HepG2 (cell line): ENCODE results near the gene KIAA1328. TPM values are rescaled to one million over a fixed set of nuclear protein-coding genes. Genes with fewer than 3 reads are reported as not detected.

Experiments
- CEBPG ChIP-seq: IDR thresholded peaks from 2 replicates; pipeline ENCODE4 v1.6.1; 2016
- FOSL2 ChIP-seq: sonication (generic); formaldehyde crosslinking; IDR thresholded peaks from 2 replicates; pipeline ENCODE4 v1.4.0; 2020; ENCODE audit warnings: missing genetic modification reagents
- GZF1 ChIP-seq: sonication (generic); formaldehyde crosslinking; IDR thresholded peaks from 2 replicates; pipeline ENCODE4 v1.5.1; 2020; ENCODE audit warnings: mild to moderate bottlenecking, missing genetic modification reagents
- MAZ ChIP-seq, 2 experiments: sonication (generic) in 1 of 2; formaldehyde crosslinking in 1 of 2; IDR thresholded peaks; 2 replicates each; pipeline versions ENCODE4 v1.5.0 to v1.6.1; 2012 to 2020; ENCODE audit warnings: low read depth in 2 of 2, mild to moderate bottlenecking in 2 of 2, borderline replicate concordance in 1 of 2, improper control_type of control experiment in 1 of 2, low read length in 1 of 2, missing genetic modification reagents in 1 of 2, moderate library complexity in 1 of 2
- RAD21 ChIP-seq: fragments of 450-650 bp; formaldehyde crosslinking; IDR thresholded peaks from 2 replicates; pipeline ENCODE4 v1.5.0; 2020; ENCODE audit warnings: mild to moderate bottlenecking
- SMAD1 ChIP-seq: sonication (generic); formaldehyde crosslinking; IDR thresholded peaks from 2 replicates; pipeline ENCODE4 v1.4.0; 2020; ENCODE audit warnings: missing genetic modification reagents, low read depth, mild to moderate bottlenecking, borderline replicate concordance
- SOX13 ChIP-seq, 3 experiments: fragments of 450-650 bp in 1 of 3; sonication (generic) in 1 of 3; formaldehyde crosslinking in 1 of 3; IDR thresholded peaks in 2 of 3; conservative IDR thresholded peaks in 1 of 3; 2 replicates each; pipeline versions ENCODE4 v1.5.0 to v1.6.1; 2016 to 2020; ENCODE audit warnings: antibody characterized with exemption in 1 of 3, mild to moderate bottlenecking in 1 of 3, missing compliant biosample characterization in 1 of 3, missing genetic modification reagents in 1 of 3, moderate library complexity in 1 of 3
- XBP1 ChIP-seq: sonication (generic); formaldehyde crosslinking; IDR thresholded peaks from 2 replicates; pipeline ENCODE4 v1.5.0; 2020; ENCODE audit warnings: missing genetic modification reagents
- ZBTB7A ChIP-seq: sonication (generic); formaldehyde crosslinking; IDR thresholded peaks from 2 replicates; pipeline ENCODE4 v1.8.0; 2022; ENCODE audit warnings: mild to moderate bottlenecking, missing genetic modification reagents
- ZBTB7B ChIP-seq: sonication (generic); formaldehyde crosslinking; IDR thresholded peaks from 2 replicates; pipeline ENCODE4 v1.4.0; 2020; ENCODE audit warnings: missing genetic modification reagents
- ZNF121 ChIP-seq: sonication (generic); formaldehyde crosslinking; IDR thresholded peaks from 2 replicates; pipeline ENCODE4 v1.5.0; 2020; ENCODE audit warnings: mild to moderate bottlenecking, missing genetic modification reagents
- ZNF274 ChIP-seq: sonication (generic); formaldehyde crosslinking; IDR thresholded peaks from 2 replicates; pipeline ENCODE4 v1.5.1; 2020; ENCODE audit warnings: mild to moderate bottlenecking, missing genetic modification reagents
- ZNF326 ChIP-seq: sonication (generic); formaldehyde crosslinking; IDR thresholded peaks from 2 replicates; pipeline ENCODE4 v1.4.0; 2020; ENCODE audit warnings: missing genetic modification reagents, borderline replicate concordance
- ZNF484 ChIP-seq: sonication (generic); formaldehyde crosslinking; IDR thresholded peaks from 2 replicates; pipeline ENCODE4 v1.5.1; 2020; ENCODE audit warnings: mild to moderate bottlenecking, low read depth, missing genetic modification reagents, borderline replicate concordance
- ZNF7 ChIP-seq: IDR thresholded peaks from 2 replicates; pipeline ENCODE4 v1.6.1; 2016; ENCODE audit warnings: missing biosample characterization, missing genetic modification reagents
- polyA plus RNA-seq, 8 experiments: library from polyadenylated mRNA; depleted of rRNA in 3 of 8; stranded (reverse) in 7 of 8; unstranded in 1 of 8; fragments of >200 nt; fragmentation: Illumina TruSeq in 4 of 8; extraction: Trizol in 4 of 8; gene quantifications; 2 replicates each; pipeline versions ENCODE4 v1.2.1 to v1.2.3, GENCODE V29; 2011 to 2016; ENCODE audit warnings: low read depth in 4 of 8, missing spikeins in 1 of 8, mixed read lengths in 1 of 8; ENCODE audit not compliant: insufficient read depth in 1 of 8
- total RNA-seq, 5 experiments: library from RNA; depleted of rRNA; stranded (reverse); fragments of >200 nt; fragmentation: Illumina TruSeq; extraction: Trizol; gene quantifications; 2 replicates each; pipeline ENCODE4 v1.2.3, GENCODE V29; 2016; ENCODE audit warnings: low read depth in 1 of 5
- TF ChIP-seq, protein P1 (sequence below): sonication (generic); formaldehyde crosslinking; IDR thresholded peaks from 2 replicates; pipeline ENCODE4 v1.8.0; 2022; ENCODE audit warnings: missing genetic modification reagents, mild to moderate bottlenecking, moderate library complexity, borderline replicate concordance
- TF ChIP-seq, protein P2 (sequence below): sonication (generic); formaldehyde crosslinking; IDR thresholded peaks from 2 replicates; pipeline ENCODE4 v1.4.0; 2020; ENCODE audit warnings: missing genetic modification reagents
- TF ChIP-seq, protein P3 (sequence below): sonication (generic); formaldehyde crosslinking; IDR thresholded peaks from 2 replicates; pipeline ENCODE4 v1.5.0; 2020; ENCODE audit warnings: mild to moderate bottlenecking, missing genetic modification reagents

The KIAA1328 gene
- total and polyA plus RNA-seq, 2 of the 13 experiments (the other 11 are each of a cell fraction or from before 2014, with no cell fraction given): 4.1 to 6.0 TPM

DNA sequence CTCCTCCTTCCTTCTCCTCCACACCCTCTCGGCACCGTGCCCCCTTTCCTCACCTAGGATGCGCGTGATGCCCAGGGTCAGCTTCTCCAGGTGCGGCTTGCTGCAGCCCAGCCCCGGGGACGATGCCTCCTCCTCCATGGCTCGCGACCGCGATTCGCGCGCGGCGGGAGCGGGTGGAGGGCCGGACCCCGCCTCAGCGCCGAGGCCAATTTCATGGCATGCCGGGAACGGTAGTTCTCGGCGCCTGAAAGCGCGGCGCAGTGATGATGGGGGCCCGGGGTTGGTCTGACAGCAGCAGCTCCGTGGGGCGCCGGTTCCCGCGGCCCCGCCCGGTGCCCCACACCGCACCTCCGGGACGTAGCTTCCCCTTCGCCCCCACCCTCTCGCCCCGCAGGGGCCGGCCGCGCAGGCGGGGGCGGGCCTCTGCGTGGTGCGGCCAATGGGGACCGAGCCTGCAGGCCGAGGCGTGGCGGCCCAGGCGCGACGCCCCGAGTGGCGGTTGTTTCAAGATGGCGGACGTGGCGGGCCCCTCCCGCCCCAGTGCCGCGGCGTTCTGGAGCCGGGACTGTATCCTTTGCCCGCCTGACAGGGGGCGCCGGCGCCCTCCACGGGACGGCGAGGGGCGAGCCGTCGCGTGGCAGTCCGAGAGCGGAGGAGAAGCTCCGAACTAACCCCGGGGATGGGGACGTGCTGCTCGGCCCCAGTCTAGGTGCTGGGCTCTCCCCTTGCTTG lies at the start of gene KIAA1328, which contains the start of gene TPGS2 (continued):
- TF ChIP-seq, protein P1, sequence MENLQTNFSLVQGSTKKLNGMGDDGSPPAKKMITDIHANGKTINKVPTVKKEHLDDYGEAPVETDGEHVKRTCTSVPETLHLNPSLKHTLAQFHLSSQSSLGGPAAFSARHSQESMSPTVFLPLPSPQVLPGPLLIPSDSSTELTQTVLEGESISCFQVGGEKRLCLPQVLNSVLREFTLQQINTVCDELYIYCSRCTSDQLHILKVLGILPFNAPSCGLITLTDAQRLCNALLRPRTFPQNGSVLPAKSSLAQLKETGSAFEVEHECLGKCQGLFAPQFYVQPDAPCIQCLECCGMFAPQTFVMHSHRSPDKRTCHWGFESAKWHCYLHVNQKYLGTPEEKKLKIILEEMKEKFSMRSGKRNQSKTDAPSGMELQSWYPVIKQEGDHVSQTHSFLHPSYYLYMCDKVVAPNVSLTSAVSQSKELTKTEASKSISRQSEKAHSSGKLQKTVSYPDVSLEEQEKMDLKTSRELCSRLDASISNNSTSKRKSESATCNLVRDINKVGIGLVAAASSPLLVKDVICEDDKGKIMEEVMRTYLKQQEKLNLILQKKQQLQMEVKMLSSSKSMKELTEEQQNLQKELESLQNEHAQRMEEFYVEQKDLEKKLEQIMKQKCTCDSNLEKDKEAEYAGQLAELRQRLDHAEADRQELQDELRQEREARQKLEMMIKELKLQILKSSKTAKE (CRISPR knock-in tag): peak; percentile 64; the same call in 1 of the 2 replicates
- TF ChIP-seq, protein P2, sequence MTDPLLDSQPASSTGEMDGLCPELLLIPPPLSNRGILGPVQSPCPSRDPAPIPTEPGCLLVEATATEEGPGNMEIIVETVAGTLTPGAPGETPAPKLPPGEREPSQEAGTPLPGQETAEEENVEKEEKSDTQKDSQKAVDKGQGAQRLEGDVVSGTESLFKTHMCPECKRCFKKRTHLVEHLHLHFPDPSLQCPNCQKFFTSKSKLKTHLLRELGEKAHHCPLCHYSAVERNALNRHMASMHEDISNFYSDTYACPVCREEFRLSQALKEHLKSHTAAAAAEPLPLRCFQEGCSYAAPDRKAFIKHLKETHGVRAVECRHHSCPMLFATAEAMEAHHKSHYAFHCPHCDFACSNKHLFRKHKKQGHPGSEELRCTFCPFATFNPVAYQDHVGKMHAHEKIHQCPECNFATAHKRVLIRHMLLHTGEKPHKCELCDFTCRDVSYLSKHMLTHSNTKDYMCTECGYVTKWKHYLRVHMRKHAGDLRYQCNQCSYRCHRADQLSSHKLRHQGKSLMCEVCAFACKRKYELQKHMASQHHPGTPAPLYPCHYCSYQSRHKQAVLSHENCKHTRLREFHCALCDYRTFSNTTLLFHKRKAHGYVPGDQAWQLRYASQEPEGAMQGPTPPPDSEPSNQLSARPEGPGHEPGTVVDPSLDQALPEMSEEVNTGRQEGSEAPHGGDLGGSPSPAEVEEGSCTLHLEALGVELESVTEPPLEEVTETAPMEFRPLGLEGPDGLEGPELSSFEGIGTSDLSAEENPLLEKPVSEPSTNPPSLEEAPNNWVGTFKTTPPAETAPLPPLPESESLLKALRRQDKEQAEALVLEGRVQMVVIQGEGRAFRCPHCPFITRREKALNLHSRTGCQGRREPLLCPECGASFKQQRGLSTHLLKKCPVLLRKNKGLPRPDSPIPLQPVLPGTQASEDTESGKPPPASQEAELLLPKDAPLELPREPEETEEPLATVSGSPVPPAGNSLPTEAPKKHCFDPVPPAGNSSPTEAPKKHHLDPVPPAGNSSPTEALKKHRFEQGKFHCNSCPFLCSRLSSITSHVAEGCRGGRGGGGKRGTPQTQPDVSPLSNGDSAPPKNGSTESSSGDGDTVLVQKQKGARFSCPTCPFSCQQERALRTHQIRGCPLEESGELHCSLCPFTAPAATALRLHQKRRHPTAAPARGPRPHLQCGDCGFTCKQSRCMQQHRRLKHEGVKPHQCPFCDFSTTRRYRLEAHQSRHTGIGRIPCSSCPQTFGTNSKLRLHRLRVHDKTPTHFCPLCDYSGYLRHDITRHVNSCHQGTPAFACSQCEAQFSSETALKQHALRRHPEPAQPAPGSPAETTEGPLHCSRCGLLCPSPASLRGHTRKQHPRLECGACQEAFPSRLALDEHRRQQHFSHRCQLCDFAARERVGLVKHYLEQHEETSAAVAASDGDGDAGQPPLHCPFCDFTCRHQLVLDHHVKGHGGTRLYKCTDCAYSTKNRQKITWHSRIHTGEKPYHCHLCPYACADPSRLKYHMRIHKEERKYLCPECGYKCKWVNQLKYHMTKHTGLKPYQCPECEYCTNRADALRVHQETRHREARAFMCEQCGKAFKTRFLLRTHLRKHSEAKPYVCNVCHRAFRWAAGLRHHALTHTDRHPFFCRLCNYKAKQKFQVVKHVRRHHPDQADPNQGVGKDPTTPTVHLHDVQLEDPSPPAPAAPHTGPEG (CRISPR knock-in tag): no peak; the same call in 1 of the 2 replicates
- TF ChIP-seq ZBTB7A (CRISPR knock-in tag) (no peak), ZNF7 (CRISPR knock-in tag) (no peak), ZNF484 (CRISPR knock-in tag) (no peak), ZNF326 (no peak), ZBTB7B (CRISPR knock-in tag) (peak; percentile 72; the same call in 1 of the 2 replicates), ZNF274 (CRISPR knock-in tag) (peak; percentile 43; the same call in 1 of the 2 replicates), MAZ (IDR thresholded peaks at IDR 0.05; ENCODE audit: borderline replicate concordance, low read depth, low read length) (peak; percentile 86), MAZ (CRISPR knock-in tag; IDR thresholded peaks at IDR 0.05; ENCODE audit: low read depth) (peak; percentile 65), SMAD1 (CRISPR knock-in tag) (peak; percentile 56; the same call in 1 of the 2 replicates), ZNF121 (CRISPR knock-in tag) (peak; percentile 71), GZF1 (CRISPR knock-in tag) (peak; percentile 82), XBP1 (CRISPR knock-in tag) (no peak), CEBPG (CRISPR knock-in tag) (no peak), FOSL2 (CRISPR knock-in tag) (no peak), SOX13 (IDR thresholded peaks at IDR 0.05) (no peak), SOX13 (CRISPR knock-in tag; conservative IDR thresholded peaks at IDR 0.05 in 1 of 2, IDR thresholded peaks at IDR 0.05 in 1 of 2) (0 out of 4 replicates have a peak, but pooled peaks of 1 of the 2 experiments have one; percentile 20), RAD21 (CRISPR knock-in tag) (peak; percentile 7; the same call in 1 of the 2 replicates)
- TF ChIP-seq, protein P3, sequence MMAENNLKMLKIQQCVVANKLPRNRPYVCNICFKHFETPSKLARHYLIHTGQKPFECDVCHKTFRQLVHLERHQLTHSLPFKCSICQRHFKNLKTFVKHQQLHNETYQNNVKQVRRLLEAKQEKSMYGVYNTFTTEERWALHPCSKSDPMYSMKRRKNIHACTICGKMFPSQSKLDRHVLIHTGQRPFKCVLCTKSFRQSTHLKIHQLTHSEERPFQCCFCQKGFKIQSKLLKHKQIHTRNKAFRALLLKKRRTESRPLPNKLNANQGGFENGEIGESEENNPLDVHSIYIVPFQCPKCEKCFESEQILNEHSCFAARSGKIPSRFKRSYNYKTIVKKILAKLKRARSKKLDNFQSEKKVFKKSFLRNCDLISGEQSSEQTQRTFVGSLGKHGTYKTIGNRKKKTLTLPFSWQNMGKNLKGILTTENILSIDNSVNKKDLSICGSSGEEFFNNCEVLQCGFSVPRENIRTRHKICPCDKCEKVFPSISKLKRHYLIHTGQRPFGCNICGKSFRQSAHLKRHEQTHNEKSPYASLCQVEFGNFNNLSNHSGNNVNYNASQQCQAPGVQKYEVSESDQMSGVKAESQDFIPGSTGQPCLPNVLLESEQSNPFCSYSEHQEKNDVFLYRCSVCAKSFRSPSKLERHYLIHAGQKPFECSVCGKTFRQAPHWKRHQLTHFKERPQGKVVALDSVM (CRISPR knock-in tag): no peak
